Omental fat pad (tissue), 4 donors: ENCODE results near the gene CYREN. TPM values are rescaled to one million over a fixed set of nuclear protein-coding genes. Genes with fewer than 3 reads are reported as not detected.
A peak's percentile ranks its signal among the peaks of the same experiment; 100 is the strongest.

ENCODE experiments used
- ATAC-seq: fragments of 150-250 bp; one replicate; pipeline ENCODE4 v1.9.1; 2016; ENCODE audit warnings: mild to moderate bottlenecking, moderate library complexity; ENCODE audit not compliant: low FRiP score
- DNase-seq: peaks from one replicate; pipeline ENCODE4 v3.0.0-alpha.2; 2019; ENCODE audit warnings: low spot score
- CTCF ChIP-seq, 3 donors: fragments of 450-650 bp; IDR thresholded peaks; one replicate each; pipeline ENCODE4 v1.5.1; 2016 to 2017; ENCODE audit warnings: antibody characterized with exemption in 3 of 3, mild to moderate bottlenecking in 3 of 3, moderate library complexity in 2 of 3
- total RNA-seq, 4 donors: library from RNA; depleted of rRNA; stranded (reverse); fragments of >200 nt; gene quantifications; one replicate each; pipeline ENCODE4 v1.1.0, GENCODE V29; 2016

CYREN gene
- total RNA-seq, 4 donors from 2014 or later = 24.6 to 50.8 (median 29.6) TPM

GRCh38 chr7:135169141-135169963 lies 1.2 kb downstream of the CYREN start:
- peak in 1 of 3 donors; percentile 6 for TF ChIP-seq CTCF (IDR thresholded peaks at IDR 0.05)
- DNase-seq (no peak), ATAC-seq (peak; percentile 63)

GRCh38 chr7:135168489-135169140 lies 1.9 kb downstream of the CYREN start:
- TF ChIP-seq CTCF (IDR thresholded peaks at IDR 0.05) = no peak
- ATAC-seq (no peak), DNase-seq (no peak)

- TF ChIP-seq CTCF (IDR thresholded peaks at IDR 0.05) = no peak
- ATAC-seq (no peak), DNase-seq (no peak)
Measured at GRCh38 chr7:135168001-135168400, 2.5 kb downstream of the CYREN start.

GRCh38 chr7:135167365-135167917 lies 3.1 kb downstream of the CYREN start:
- ATAC-seq = no peak

GRCh38 chr7:135166338-135166990 lies 4.0 kb downstream of the CYREN start:
- TF ChIP-seq CTCF (IDR thresholded peaks at IDR 0.05) = no peak
- DNase-seq = no peak
- ATAC-seq = no peak

More at GRCh38 chr7:135167365-135167917, 3.1 kb downstream of the CYREN start:
- TF ChIP-seq CTCF (IDR thresholded peaks at IDR 0.05) = no peak
- DNase-seq = no peak

- TF ChIP-seq CTCF (IDR thresholded peaks at IDR 0.05) = no peak
- no peak for DNase-seq
- ATAC-seq = no peak
Measured at GRCh38 chr7:135165862-135166261, 4.6 kb downstream of the CYREN start.
